Astrocyte (in vitro differentiated cells and primary cell): Measurements from ENCODE around the gene DAD1.

ENCODE experiments used
- CTCF ChIP-seq: IDR thresholded peaks from 2 replicates; pipeline ENCODE4 v1.5.1; 2011; ENCODE audit warnings: low read depth, mild to moderate bottlenecking, inconsistent platforms, low read length, moderate library complexity; ENCODE audit not compliant: insufficient read depth
- EZH2 ChIP-seq: IDR thresholded peaks from 2 replicates; pipeline ENCODE4 v1.6.1; 2012; ENCODE audit warnings: mild to moderate bottlenecking, low read length, inconsistent platforms; ENCODE audit not compliant: insufficient read depth

- TF ChIP-seq CTCF (no peak), EZH2 (no peak)
These were observed 25.0 kb downstream of the DAD1 start for GRCh38 chr14:22563987-22564386.
